ENCODE measurements around the gene PLSCR1. TPM values are rescaled to one million over a fixed set of nuclear protein-coding genes. Genes with fewer than 3 reads are reported as not detected.

The PLSCR1 gene
- total and polyA plus RNA-seq, 9 of the 15 experiments (the other 6 are each of a cell fraction or from before 2014, with no cell fraction given): 40.6 to 122 (median 69.1) TPM

DNA sequence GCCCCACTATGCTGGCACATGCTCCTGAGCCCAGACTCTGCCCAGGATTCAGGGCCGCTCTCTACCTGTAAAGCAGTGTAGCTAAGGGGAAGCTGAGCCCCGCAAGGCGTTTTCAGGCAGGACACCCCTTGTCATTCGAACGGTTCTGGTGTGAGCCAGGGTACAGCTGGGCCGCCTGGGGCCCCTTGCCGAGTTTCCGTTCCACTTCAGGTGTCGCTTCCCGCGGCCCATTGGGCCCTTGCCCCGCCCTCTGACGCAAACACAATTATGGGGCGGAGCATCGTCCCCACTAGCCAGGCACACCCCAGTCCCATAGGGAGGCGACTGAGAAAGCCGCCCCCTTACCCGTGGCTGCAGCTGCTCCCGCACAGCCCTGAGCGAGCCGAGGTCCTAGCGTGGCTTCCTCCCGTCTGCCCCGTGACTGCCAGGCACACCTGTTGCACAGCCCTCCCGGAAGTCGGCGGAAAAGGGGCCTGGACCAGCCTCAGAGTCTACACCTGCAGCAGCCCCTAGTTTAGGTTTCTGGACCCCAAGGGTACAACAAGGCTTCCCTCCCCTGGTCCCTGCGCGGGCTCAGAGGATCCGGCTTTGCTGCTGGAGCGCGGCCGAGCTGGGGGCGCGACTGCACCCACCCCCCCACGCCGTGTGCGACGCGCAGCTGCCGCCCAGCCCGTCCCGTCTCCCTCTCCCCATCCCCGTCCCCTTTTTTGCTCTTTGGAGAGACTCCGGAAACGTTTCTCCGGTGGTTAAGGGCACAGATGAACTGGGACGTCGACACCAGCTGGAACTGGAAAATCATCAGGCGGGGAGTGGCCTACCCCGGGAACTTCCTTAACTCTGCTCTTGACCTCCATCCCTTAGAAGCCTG lies 75.0 kb downstream of the PLSCR1 start, which contains the start of gene PLSCR2 (continued):
- TF ChIP-seq HMG20A (CRISPR knock-in tag; conservative IDR thresholded peaks at IDR 0.05) (no peak), KHSRP (IDR thresholded peaks at IDR 0.05) (no peak), WHSC1 (IDR thresholded peaks at IDR 0.05; ENCODE audit: low read length) (no peak), CREM (IDR thresholded peaks at IDR 0.05; ENCODE audit: low read depth) (peak; percentile 77), GTF2E2 (tag; IDR thresholded peaks at IDR 0.05) (no peak), ZFP30 (CRISPR knock-in tag; IDR thresholded peaks at IDR 0.05; ENCODE audit: borderline replicate concordance) (no peak), BACH1 (tag; IDR thresholded peaks at IDR 0.05) (no peak), SP2 (IDR thresholded peaks at IDR 0.05; ENCODE audit: extremely low read depth, low read depth, low read length, poor library complexity, severe bottlenecking) (no peak), ZEB2 (IDR thresholded peaks at IDR 0.05) (no peak), RAD51 (IDR thresholded peaks at IDR 0.05; ENCODE audit: borderline replicate concordance, low read depth) (no peak), ZNF133 (CRISPR knock-in tag; IDR thresholded peaks at IDR 0.05) (no peak), EGR1 (conservative IDR thresholded peaks at IDR 0.05) (peak; percentile 50), KAT2B (IDR thresholded peaks at IDR 0.05; ENCODE audit: low read depth, low read length) (no peak), TARDBP (IDR thresholded peaks at IDR 0.05) (no peak), ZNF184 (CRISPR knock-in tag; IDR thresholded peaks at IDR 0.05) (no peak), GABPA (tag; conservative IDR thresholded peaks at IDR 0.05; ENCODE audit: low read depth) (peak; percentile 49), ERF (CRISPR knock-in tag; IDR thresholded peaks at IDR 0.05) (peak; percentile 28; the same call in 1 of the 2 replicates), CXXC5 (CRISPR knock-in tag; IDR thresholded peaks at IDR 0.05) (peak; percentile 50), ZNF23 (CRISPR knock-in tag; IDR thresholded peaks at IDR 0.05) (no peak), MEIS2 (IDR thresholded peaks at IDR 0.05; ENCODE audit: partially characterized antibody) (no peak)
- TF ChIP-seq, protein P1, sequence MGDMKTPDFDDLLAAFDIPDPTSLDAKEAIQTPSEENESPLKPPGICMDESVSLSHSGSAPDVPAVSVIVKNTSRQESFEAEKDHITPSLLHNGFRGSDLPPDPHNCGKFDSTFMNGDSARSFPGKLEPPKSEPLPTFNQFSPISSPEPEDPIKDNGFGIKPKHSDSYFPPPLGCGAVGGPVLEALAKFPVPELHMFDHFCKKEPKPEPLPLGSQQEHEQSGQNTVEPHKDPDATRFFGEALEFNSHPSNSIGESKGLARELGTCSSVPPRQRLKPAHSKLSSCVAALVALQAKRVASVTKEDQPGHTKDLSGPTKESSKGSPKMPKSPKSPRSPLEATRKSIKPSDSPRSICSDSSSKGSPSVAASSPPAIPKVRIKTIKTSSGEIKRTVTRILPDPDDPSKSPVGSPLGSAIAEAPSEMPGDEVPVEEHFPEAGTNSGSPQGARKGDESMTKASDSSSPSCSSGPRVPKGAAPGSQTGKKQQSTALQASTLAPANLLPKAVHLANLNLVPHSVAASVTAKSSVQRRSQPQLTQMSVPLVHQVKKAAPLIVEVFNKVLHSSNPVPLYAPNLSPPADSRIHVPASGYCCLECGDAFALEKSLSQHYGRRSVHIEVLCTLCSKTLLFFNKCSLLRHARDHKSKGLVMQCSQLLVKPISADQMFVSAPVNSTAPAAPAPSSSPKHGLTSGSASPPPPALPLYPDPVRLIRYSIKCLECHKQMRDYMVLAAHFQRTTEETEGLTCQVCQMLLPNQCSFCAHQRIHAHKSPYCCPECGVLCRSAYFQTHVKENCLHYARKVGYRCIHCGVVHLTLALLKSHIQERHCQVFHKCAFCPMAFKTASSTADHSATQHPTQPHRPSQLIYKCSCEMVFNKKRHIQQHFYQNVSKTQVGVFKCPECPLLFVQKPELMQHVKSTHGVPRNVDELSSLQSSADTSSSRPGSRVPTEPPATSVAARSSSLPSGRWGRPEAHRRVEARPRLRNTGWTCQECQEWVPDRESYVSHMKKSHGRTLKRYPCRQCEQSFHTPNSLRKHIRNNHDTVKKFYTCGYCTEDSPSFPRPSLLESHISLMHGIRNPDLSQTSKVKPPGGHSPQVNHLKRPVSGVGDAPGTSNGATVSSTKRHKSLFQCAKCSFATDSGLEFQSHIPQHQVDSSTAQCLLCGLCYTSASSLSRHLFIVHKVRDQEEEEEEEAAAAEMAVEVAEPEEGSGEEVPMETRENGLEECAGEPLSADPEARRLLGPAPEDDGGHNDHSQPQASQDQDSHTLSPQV (IDR thresholded peaks at IDR 0.05): no peak; the same call in none of the 2 replicates
- TF ChIP-seq, protein P2, sequence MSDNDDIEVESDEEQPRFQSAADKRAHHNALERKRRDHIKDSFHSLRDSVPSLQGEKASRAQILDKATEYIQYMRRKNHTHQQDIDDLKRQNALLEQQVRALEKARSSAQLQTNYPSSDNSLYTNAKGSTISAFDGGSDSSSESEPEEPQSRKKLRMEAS (CRISPR knock-in tag; IDR thresholded peaks at IDR 0.05): peak; percentile 55; the same call in 1 of the 2 replicates
- TF ChIP-seq, protein P3, sequence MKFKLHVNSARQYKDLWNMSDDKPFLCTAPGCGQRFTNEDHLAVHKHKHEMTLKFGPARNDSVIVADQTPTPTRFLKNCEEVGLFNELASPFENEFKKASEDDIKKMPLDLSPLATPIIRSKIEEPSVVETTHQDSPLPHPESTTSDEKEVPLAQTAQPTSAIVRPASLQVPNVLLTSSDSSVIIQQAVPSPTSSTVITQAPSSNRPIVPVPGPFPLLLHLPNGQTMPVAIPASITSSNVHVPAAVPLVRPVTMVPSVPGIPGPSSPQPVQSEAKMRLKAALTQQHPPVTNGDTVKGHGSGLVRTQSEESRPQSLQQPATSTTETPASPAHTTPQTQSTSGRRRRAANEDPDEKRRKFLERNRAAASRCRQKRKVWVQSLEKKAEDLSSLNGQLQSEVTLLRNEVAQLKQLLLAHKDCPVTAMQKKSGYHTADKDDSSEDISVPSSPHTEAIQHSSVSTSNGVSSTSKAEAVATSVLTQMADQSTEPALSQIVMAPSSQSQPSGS (CRISPR knock-in tag; IDR thresholded peaks at IDR 0.05): no peak

All from K562 (cell line).